ENCODE data around the gene ERRFI1.

DNA sequence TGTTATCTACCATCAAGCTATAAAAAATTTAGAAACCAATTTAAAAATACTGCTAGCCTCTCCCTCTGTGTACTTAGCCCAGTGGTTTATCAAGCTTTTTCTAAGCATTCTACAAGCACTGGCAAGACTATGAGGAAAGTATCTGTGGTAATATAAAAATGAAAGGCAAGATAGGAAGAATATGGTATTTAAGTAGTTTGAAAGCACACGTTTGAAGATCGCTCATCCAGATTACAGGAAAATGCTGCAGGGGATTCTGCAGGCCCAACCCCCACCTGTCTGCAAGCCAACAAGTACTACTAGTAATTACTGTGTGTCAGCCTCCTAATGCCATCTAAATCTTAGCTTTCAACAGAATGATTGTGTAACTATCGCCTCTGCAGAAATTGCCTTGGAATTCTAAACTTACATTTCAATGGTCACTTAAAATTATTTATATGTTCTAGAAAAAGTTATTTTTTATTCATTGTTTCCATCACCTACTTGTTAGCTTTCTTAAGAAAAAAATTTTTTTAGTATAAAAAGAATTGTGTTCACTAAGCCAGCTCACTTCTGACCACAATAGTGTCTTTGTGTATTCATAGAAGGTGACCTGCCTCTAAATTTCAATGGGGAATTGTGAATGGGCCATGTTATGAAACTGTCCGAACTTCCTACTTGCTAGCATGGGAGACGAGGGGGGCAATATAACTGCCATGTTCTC is 8.5 kb downstream of the ERRFI1 start:
- no peak for TF ChIP-seq EZH2 (IDR thresholded peaks at IDR 0.05; ENCODE audit: insufficient read depth, poor library complexity, severe bottlenecking)
- TF ChIP-seq EZH2phosphoT487 (IDR thresholded peaks at IDR 0.05; ENCODE audit: insufficient read depth, low read depth): peak; percentile 87
